HepG2 (cell line): Measurements from ENCODE around the gene IRAK2. TPM values are rescaled to one million over a fixed set of nuclear protein-coding genes. Genes with fewer than 3 reads are reported as not detected.

ENCODE experiments used
- CEBPZ ChIP-seq: IDR thresholded peaks from 2 replicates; pipeline ENCODE4 v1.6.1; 2012; ENCODE audit warnings: low read length, improper control_type of control experiment
- CENPT ChIP-seq: sonication (generic); formaldehyde crosslinking; IDR thresholded peaks from 2 replicates; pipeline ENCODE4 v1.8.0; 2022; ENCODE audit warnings: low read depth, mild to moderate bottlenecking, moderate library complexity, missing genetic modification reagents
- CREB3 ChIP-seq: sonication (generic); formaldehyde crosslinking; IDR thresholded peaks from 2 replicates; pipeline ENCODE4 v1.5.0; 2020; ENCODE audit warnings: missing genetic modification reagents
- CSRNP1 ChIP-seq: sonication (generic); formaldehyde crosslinking; IDR thresholded peaks from 2 replicates; pipeline ENCODE4 v1.8.1; 2023; ENCODE audit warnings: mild to moderate bottlenecking, missing genetic modification reagents
- DR1 ChIP-seq: sonication (generic); formaldehyde crosslinking; IDR thresholded peaks from 2 replicates; pipeline ENCODE4 v1.8.0; 2021; ENCODE audit warnings: mild to moderate bottlenecking, missing genetic modification reagents, inconsistent platforms
- FOXK1 ChIP-seq: sonication (generic); formaldehyde crosslinking; IDR thresholded peaks from 2 replicates; pipeline ENCODE4 v1.4.0; 2020; ENCODE audit warnings: low read depth, missing genetic modification reagents, borderline replicate concordance
- HMGXB4 ChIP-seq, 2 experiments: sonication (generic) in 1 of 2; formaldehyde crosslinking in 1 of 2; IDR thresholded peaks; 2 replicates each; pipeline versions ENCODE4 v1.4.0 to v1.6.1; 2018 to 2020; ENCODE audit warnings: missing genetic modification reagents in 2 of 2, borderline replicate concordance in 1 of 2, low read depth in 1 of 2, mild to moderate bottlenecking in 1 of 2, missing biosample characterization in 1 of 2
- KDM4B ChIP-seq: sonication (generic); formaldehyde crosslinking; IDR thresholded peaks from 2 replicates; pipeline ENCODE4 v1.4.0; 2020; ENCODE audit warnings: missing genetic modification reagents
- KLF11 ChIP-seq: IDR thresholded peaks from 2 replicates; pipeline ENCODE4 v1.6.1; 2016; ENCODE audit warnings: missing compliant biosample characterization
- NBN ChIP-seq: fragments of 450-650 bp; conservative IDR thresholded peaks from 2 replicates; pipeline ENCODE4 v1.6.1; 2017
- NFIB ChIP-seq: sonication (generic); formaldehyde crosslinking; IDR thresholded peaks from 2 replicates; pipeline ENCODE4 v1.9.0; 2021; ENCODE audit warnings: missing genetic modification reagents, mild to moderate bottlenecking, borderline replicate concordance
- POLR2G ChIP-seq: fragments of 200-400 bp; formaldehyde crosslinking; IDR thresholded peaks from 2 replicates; pipeline ENCODE4 v1.6.1; 2018; ENCODE audit warnings: mild to moderate bottlenecking, low read depth, low read length, moderate library complexity
- TCF7 ChIP-seq: sonication (generic); IDR thresholded peaks from 2 replicates; pipeline ENCODE4 v1.6.1; 2016; ENCODE audit warnings: antibody characterized with exemption, low read depth
- ZKSCAN8 ChIP-seq: IDR thresholded peaks from 2 replicates; pipeline ENCODE4 v1.6.1; 2016; ENCODE audit warnings: borderline replicate concordance, missing genetic modification reagents, missing compliant biosample characterization
- ZNF24 ChIP-seq: fragments of 450-650 bp; IDR thresholded peaks from 2 replicates; pipeline ENCODE4 v1.6.1; 2017; ENCODE audit warnings: antibody characterized with exemption, mild to moderate bottlenecking
- ZNF367 ChIP-seq: sonication (generic); formaldehyde crosslinking; IDR thresholded peaks from 2 replicates; pipeline ENCODE4 v1.4.0; 2020; ENCODE audit warnings: missing genetic modification reagents, borderline replicate concordance
- ZNF558 ChIP-seq: sonication (generic); formaldehyde crosslinking; IDR thresholded peaks from 2 replicates; pipeline ENCODE4 v1.9.0; 2022; ENCODE audit warnings: mild to moderate bottlenecking, missing genetic modification reagents, borderline replicate concordance
- ZNF629 ChIP-seq: sonication (generic); formaldehyde crosslinking; conservative IDR thresholded peaks from 2 replicates; pipeline ENCODE4 v1.5.0; 2020; ENCODE audit warnings: missing genetic modification reagents
- ZNF746 ChIP-seq: sonication (generic); formaldehyde crosslinking; IDR thresholded peaks from 2 replicates; pipeline ENCODE4 v1.8.0; 2022; ENCODE audit warnings: mild to moderate bottlenecking, missing genetic modification reagents
- ZSCAN25 ChIP-seq: sonication (generic); formaldehyde crosslinking; IDR thresholded peaks from 2 replicates; pipeline ENCODE4 v1.8.0; 2022; ENCODE audit warnings: mild to moderate bottlenecking, missing genetic modification reagents
- polyA plus RNA-seq, 8 experiments: library from polyadenylated mRNA; depleted of rRNA in 3 of 8; stranded (reverse) in 7 of 8; unstranded in 1 of 8; fragments of >200 nt; fragmentation: Illumina TruSeq in 4 of 8; extraction: Trizol in 4 of 8; gene quantifications; 2 replicates each; pipeline versions ENCODE4 v1.2.1 to v1.2.3, GENCODE V29; 2011 to 2016; ENCODE audit warnings: low read depth in 4 of 8, missing spikeins in 1 of 8, mixed read lengths in 1 of 8; ENCODE audit not compliant: insufficient read depth in 1 of 8
- total RNA-seq, 5 experiments: library from RNA; depleted of rRNA; stranded (reverse); fragments of >200 nt; fragmentation: Illumina TruSeq; extraction: Trizol; gene quantifications; 2 replicates each; pipeline ENCODE4 v1.2.3, GENCODE V29; 2016; ENCODE audit warnings: low read depth in 1 of 5

Gene IRAK2
- total and polyA plus RNA-seq, 2 of the 13 experiments (the other 11 are each of a cell fraction or from before 2014, with no cell fraction given): 13.1 to 23.3 TPM

GRCh38 chr3:10115326-10116137 lies 49.2 kb upstream of the IRAK2 start, which contains the start of gene BRK1 (continued):
- TF ChIP-seq NFIB (CRISPR knock-in tag) (no peak), FOXK1 (no peak; the same call in 1 of the 2 replicates), NBN (no peak), ZNF629 (CRISPR knock-in tag) (0 out of 2 replicates have a peak, but pooled peaks have one; percentile 44), ZNF746 (CRISPR knock-in tag) (no peak), ZNF24 (no peak), HMGXB4 (CRISPR knock-in tag; IDR thresholded peaks at IDR 0.05; ENCODE audit: borderline replicate concordance in 1 of 2, low read depth in 1 of 2) (peak in 1 of 2 experiments; percentile 60; a peak in 2 of 4 replicates), CREB3 (CRISPR knock-in tag) (0 out of 2 replicates have a peak, but pooled peaks have one; percentile 71), CSRNP1 (no peak), ZSCAN25 (no peak), CENPT (CRISPR knock-in tag) (no peak), ZNF558 (CRISPR knock-in tag) (no peak), KLF11 (peak; percentile 64; the same call in 1 of the 2 replicates), POLR2G (peak; percentile 99), TCF7 (no peak), KDM4B (CRISPR knock-in tag) (no peak), DR1 (CRISPR knock-in tag) (peak; percentile 61), ZKSCAN8 (no peak), ZNF367 (CRISPR knock-in tag) (no peak), CEBPZ (no peak)
